GM12878 (cell line): Measurements from ENCODE around the gene PDLIM4.

ENCODE experiments used
- CHD2 ChIP-seq: IDR thresholded peaks from 2 replicates; pipeline ENCODE4 v1.6.1; 2011; ENCODE audit warnings: low read depth, low read length, improper control_type of control experiment, borderline replicate concordance
- EP300 ChIP-seq, 2 experiments: fragments of 150-350 bp in 1 of 2; IDR thresholded peaks; 2 replicates each; pipeline ENCODE4 v1.6.1; 2011 to 2012; ENCODE audit warnings: low read depth in 2 of 2, low read length in 2 of 2, borderline replicate concordance in 1 of 2, improper control_type of control experiment in 1 of 2, inconsistent platforms in 1 of 2; ENCODE audit not compliant: control insufficient read depth in 1 of 2
- MYC ChIP-seq: IDR thresholded peaks from 2 replicates; pipeline ENCODE4 v1.6.1; 2011; ENCODE audit warnings: mild to moderate bottlenecking, low read length, moderate library complexity, inconsistent platforms; ENCODE audit not compliant: insufficient read depth, insufficient replicate concordance, insufficient read length, severe bottlenecking
- POLR2A ChIP-seq: IDR thresholded peaks from 2 replicates; pipeline ENCODE4 v1.6.1; 2011; ENCODE audit warnings: low read depth, mild to moderate bottlenecking, low read length
- POLR2AphosphoS5 ChIP-seq: IDR thresholded peaks from 2 replicates; pipeline ENCODE4 v1.6.1; 2011; ENCODE audit warnings: mild to moderate bottlenecking, low read length, inconsistent platforms
- SMAD1 ChIP-seq: fragments of 450-650 bp; IDR thresholded peaks from 2 replicates; pipeline ENCODE4 v1.6.1; 2018; ENCODE audit warnings: mild to moderate bottlenecking, low read depth; ENCODE audit not compliant: partially characterized antibody
- ZNF274 ChIP-seq: IDR thresholded peaks from one replicate; pipeline ENCODE4 v1.8.0; 2011; ENCODE audit not compliant: insufficient read length, insufficient read depth
- TF ChIP-seq, protein P1 (sequence below), 3 experiments: IDR thresholded peaks in 2 of 3; conservative IDR thresholded peaks in 1 of 3; 2 replicates each; pipeline ENCODE4 v1.5.1; 2011; ENCODE audit warnings: low read depth in 3 of 3, low read length in 3 of 3, mild to moderate bottlenecking in 3 of 3, control low read depth in 2 of 3, moderate library complexity in 2 of 3, inconsistent platforms in 1 of 3, mixed read lengths in 1 of 3; ENCODE audit not compliant: control insufficient read depth in 2 of 3, insufficient read depth in 1 of 3; ENCODE audit errors: extremely low read depth in 1 of 3
- TF ChIP-seq, protein P2 (sequence below): IDR thresholded peaks from 2 replicates; pipeline ENCODE4 v1.6.1; 2011; ENCODE audit warnings: low read depth, low read length, improper control_type of control experiment, borderline replicate concordance
- TF ChIP-seq, protein P3 (sequence below): IDR thresholded peaks from 2 replicates; pipeline ENCODE4 v1.6.1; 2012; ENCODE audit warnings: mild to moderate bottlenecking, low read depth, low read length

DNA sequence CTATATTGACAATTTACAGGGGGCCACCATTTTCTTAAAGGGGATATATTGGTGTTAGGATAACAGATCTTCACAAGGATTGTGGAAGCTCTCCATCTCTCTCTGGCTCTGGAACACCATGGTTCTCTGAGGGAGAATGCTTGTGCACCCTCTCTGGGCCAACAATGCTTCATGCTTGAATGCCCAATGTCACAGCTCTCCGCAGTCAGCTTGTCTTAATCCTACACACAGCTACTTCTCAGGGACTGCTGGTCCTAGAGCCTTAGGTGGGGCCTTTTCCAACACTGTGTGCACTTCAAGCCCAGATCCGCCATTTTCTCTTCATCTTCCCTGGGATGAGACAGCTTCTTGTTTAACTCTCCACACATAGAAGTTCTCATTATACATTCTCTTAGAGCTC is 6.9 kb upstream of the PDLIM4 start:
- TF ChIP-seq, protein P1, sequence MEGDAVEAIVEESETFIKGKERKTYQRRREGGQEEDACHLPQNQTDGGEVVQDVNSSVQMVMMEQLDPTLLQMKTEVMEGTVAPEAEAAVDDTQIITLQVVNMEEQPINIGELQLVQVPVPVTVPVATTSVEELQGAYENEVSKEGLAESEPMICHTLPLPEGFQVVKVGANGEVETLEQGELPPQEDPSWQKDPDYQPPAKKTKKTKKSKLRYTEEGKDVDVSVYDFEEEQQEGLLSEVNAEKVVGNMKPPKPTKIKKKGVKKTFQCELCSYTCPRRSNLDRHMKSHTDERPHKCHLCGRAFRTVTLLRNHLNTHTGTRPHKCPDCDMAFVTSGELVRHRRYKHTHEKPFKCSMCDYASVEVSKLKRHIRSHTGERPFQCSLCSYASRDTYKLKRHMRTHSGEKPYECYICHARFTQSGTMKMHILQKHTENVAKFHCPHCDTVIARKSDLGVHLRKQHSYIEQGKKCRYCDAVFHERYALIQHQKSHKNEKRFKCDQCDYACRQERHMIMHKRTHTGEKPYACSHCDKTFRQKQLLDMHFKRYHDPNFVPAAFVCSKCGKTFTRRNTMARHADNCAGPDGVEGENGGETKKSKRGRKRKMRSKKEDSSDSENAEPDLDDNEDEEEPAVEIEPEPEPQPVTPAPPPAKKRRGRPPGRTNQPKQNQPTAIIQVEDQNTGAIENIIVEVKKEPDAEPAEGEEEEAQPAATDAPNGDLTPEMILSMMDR (IDR thresholded peaks at IDR 0.05 in 2 of 3, conservative IDR thresholded peaks at IDR 0.05 in 1 of 3; ENCODE audit: control insufficient read depth in 2 of 3, extremely low read depth in 1 of 3, insufficient read depth in 1 of 3, low read depth in 3 of 3, low read length in 3 of 3) = no peak
- no peak for TF ChIP-seq SMAD1
- TF ChIP-seq POLR2AphosphoS5 = no peak
- no peak for TF ChIP-seq CHD2
- no peak for TF ChIP-seq ZNF274
- TF ChIP-seq, protein P2, sequence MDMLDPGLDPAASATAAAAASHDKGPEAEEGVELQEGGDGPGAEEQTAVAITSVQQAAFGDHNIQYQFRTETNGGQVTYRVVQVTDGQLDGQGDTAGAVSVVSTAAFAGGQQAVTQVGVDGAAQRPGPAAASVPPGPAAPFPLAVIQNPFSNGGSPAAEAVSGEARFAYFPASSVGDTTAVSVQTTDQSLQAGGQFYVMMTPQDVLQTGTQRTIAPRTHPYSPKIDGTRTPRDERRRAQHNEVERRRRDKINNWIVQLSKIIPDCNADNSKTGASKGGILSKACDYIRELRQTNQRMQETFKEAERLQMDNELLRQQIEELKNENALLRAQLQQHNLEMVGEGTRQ = no peak
- no peak for TF ChIP-seq POLR2A
- no peak for TF ChIP-seq EP300 (IDR thresholded peaks at IDR 0.05; ENCODE audit: borderline replicate concordance in 1 of 2, control insufficient read depth in 1 of 2, low read depth in 2 of 2, low read length in 2 of 2)
- TF ChIP-seq MYC = no peak
- TF ChIP-seq, protein P3, sequence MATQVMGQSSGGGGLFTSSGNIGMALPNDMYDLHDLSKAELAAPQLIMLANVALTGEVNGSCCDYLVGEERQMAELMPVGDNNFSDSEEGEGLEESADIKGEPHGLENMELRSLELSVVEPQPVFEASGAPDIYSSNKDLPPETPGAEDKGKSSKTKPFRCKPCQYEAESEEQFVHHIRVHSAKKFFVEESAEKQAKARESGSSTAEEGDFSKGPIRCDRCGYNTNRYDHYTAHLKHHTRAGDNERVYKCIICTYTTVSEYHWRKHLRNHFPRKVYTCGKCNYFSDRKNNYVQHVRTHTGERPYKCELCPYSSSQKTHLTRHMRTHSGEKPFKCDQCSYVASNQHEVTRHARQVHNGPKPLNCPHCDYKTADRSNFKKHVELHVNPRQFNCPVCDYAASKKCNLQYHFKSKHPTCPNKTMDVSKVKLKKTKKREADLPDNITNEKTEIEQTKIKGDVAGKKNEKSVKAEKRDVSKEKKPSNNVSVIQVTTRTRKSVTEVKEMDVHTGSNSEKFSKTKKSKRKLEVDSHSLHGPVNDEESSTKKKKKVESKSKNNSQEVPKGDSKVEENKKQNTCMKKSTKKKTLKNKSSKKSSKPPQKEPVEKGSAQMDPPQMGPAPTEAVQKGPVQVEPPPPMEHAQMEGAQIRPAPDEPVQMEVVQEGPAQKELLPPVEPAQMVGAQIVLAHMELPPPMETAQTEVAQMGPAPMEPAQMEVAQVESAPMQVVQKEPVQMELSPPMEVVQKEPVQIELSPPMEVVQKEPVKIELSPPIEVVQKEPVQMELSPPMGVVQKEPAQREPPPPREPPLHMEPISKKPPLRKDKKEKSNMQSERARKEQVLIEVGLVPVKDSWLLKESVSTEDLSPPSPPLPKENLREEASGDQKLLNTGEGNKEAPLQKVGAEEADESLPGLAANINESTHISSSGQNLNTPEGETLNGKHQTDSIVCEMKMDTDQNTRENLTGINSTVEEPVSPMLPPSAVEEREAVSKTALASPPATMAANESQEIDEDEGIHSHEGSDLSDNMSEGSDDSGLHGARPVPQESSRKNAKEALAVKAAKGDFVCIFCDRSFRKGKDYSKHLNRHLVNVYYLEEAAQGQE = no peak
